HFF-Myc (cell line): ENCODE results near the gene SCTR.

Experiments used
- DNase-seq: peaks from one replicate; pipeline ENCODE4 v3.0.0-alpha.2; 2011; ENCODE audit warnings: low read depth; ENCODE audit errors: extremely low read depth
- H3K4me3 ChIP-seq: replicated peaks from 2 replicates; pipeline ENCODE4 v1.5.1; 2011; ENCODE audit warnings: low read depth, mild to moderate bottlenecking, control low read depth, low read length
- CTCF ChIP-seq: IDR thresholded peaks from 2 replicates; pipeline ENCODE4 v1.5.1; 2012; ENCODE audit warnings: mild to moderate bottlenecking, low read depth, low read length, control low read depth; ENCODE audit errors: missing control alignments

SCTR gene

GRCh38 chr2:119464981-119465380 is 59.3 kb downstream of the SCTR start:
- no peak overlapping the region for H3K4me3 ChIP-seq
- no peak for TF ChIP-seq CTCF
- no peak for DNase-seq

- DNase-seq = no peak
- TF ChIP-seq CTCF = no peak
- H3K4me3 ChIP-seq = no peak overlapping the region
These were observed 60.3 kb downstream of the SCTR start for GRCh38 chr2:119463990-119464389.

GRCh38 chr2:119463136-119463535 is 61.1 kb downstream of the SCTR start:
- H3K4me3 ChIP-seq = no peak overlapping the region
- no peak for DNase-seq
- TF ChIP-seq CTCF = no peak

GRCh38 chr2:119462574-119462973 is 61.7 kb downstream of the SCTR start:
- no peak for TF ChIP-seq CTCF
- no peak for DNase-seq
- H3K4me3 ChIP-seq = no peak overlapping the region

- no peak overlapping the region for H3K4me3 ChIP-seq
- no peak for TF ChIP-seq CTCF
- no peak for DNase-seq
These were observed 62.5 kb downstream of the SCTR start for GRCh38 chr2:119461811-119462210.

- H3K4me3 ChIP-seq = no peak overlapping the region
- DNase-seq = no peak
- TF ChIP-seq CTCF = no peak
These were observed 64.2 kb downstream of the SCTR start for GRCh38 chr2:119460076-119460475.

GRCh38 chr2:119455066-119455718 is 69.1 kb downstream of the SCTR start:
- no peak overlapping the region for H3K4me3 ChIP-seq
- TF ChIP-seq CTCF = no peak

More at GRCh38 chr2:119455066-119455718, 69.1 kb downstream of the SCTR start:
- DNase-seq = no peak
